Ishikawa (cell line): ENCODE results near the gene KCNG2.
A peak's percentile ranks its signal among the peaks of the same experiment; 100 is the strongest.

ENCODE experiments used
- CEBPB ChIP-seq: IDR thresholded peaks from 2 replicates; pipeline ENCODE4 v1.6.1; 2012
- CREB1 ChIP-seq: IDR thresholded peaks from 2 replicates; pipeline ENCODE4 v1.6.1; 2012; ENCODE audit warnings: low read depth
- EGR1 ChIP-seq: IDR thresholded peaks from 2 replicates; pipeline ENCODE4 v1.6.1; 2012
- EP300 ChIP-seq: IDR thresholded peaks from 2 replicates; pipeline ENCODE4 v1.6.1; 2012; ENCODE audit warnings: borderline replicate concordance
- FOXM1 ChIP-seq: IDR thresholded peaks from 2 replicates; pipeline ENCODE4 v1.6.1; 2012; ENCODE audit warnings: low read depth, borderline replicate concordance
- NFIC ChIP-seq: IDR thresholded peaks from 2 replicates; pipeline ENCODE4 v1.6.1; 2012
- RAD21 ChIP-seq: IDR thresholded peaks from 2 replicates; pipeline ENCODE4 v1.6.1; 2012; ENCODE audit warnings: low read depth
- TAF1 ChIP-seq: IDR thresholded peaks from 2 replicates; pipeline ENCODE4 v1.6.1; 2012; ENCODE audit warnings: low read depth, mild to moderate bottlenecking
- TCF12 ChIP-seq: IDR thresholded peaks from 2 replicates; pipeline ENCODE4 v1.6.1; 2012; ENCODE audit warnings: low read depth
- TEAD4 ChIP-seq: IDR thresholded peaks from 2 replicates; pipeline ENCODE4 v1.6.1; 2012
- USF1 ChIP-seq: IDR thresholded peaks from 2 replicates; pipeline ENCODE4 v1.6.1; 2012
- YY1 ChIP-seq: IDR thresholded peaks from 2 replicates; pipeline ENCODE4 v1.6.1; 2012; ENCODE audit warnings: low read depth
- ZBTB7A ChIP-seq: IDR thresholded peaks from 2 replicates; pipeline ENCODE4 v1.6.1; 2012; ENCODE audit warnings: low read depth
- TF ChIP-seq, protein P1 (sequence below): IDR thresholded peaks from 2 replicates; pipeline ENCODE4 v1.6.1; 2012
- TF ChIP-seq, protein P2 (sequence below): IDR thresholded peaks from 2 replicates; pipeline ENCODE4 v1.6.1; 2012; ENCODE audit warnings: low read depth, mild to moderate bottlenecking

Gene KCNG2

GRCh38 chr18:79855147-79855933, 57.6 kb downstream of the KCNG2 start:
- TF ChIP-seq EGR1 (no peak), TEAD4 (no peak), TAF1 (no peak), NFIC (no peak), CREB1 (no peak), TCF12 (no peak), USF1 (no peak), YY1 (no peak), EP300 (no peak), ZBTB7A (no peak), FOXM1 (no peak), CEBPB (no peak), RAD21 (no peak)
- TF ChIP-seq, protein P1, sequence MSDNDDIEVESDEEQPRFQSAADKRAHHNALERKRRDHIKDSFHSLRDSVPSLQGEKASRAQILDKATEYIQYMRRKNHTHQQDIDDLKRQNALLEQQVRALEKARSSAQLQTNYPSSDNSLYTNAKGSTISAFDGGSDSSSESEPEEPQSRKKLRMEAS = no peak
- TF ChIP-seq, protein P2, sequence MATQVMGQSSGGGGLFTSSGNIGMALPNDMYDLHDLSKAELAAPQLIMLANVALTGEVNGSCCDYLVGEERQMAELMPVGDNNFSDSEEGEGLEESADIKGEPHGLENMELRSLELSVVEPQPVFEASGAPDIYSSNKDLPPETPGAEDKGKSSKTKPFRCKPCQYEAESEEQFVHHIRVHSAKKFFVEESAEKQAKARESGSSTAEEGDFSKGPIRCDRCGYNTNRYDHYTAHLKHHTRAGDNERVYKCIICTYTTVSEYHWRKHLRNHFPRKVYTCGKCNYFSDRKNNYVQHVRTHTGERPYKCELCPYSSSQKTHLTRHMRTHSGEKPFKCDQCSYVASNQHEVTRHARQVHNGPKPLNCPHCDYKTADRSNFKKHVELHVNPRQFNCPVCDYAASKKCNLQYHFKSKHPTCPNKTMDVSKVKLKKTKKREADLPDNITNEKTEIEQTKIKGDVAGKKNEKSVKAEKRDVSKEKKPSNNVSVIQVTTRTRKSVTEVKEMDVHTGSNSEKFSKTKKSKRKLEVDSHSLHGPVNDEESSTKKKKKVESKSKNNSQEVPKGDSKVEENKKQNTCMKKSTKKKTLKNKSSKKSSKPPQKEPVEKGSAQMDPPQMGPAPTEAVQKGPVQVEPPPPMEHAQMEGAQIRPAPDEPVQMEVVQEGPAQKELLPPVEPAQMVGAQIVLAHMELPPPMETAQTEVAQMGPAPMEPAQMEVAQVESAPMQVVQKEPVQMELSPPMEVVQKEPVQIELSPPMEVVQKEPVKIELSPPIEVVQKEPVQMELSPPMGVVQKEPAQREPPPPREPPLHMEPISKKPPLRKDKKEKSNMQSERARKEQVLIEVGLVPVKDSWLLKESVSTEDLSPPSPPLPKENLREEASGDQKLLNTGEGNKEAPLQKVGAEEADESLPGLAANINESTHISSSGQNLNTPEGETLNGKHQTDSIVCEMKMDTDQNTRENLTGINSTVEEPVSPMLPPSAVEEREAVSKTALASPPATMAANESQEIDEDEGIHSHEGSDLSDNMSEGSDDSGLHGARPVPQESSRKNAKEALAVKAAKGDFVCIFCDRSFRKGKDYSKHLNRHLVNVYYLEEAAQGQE = no peak

GRCh38 chr18:79856119-79857007, 58.6 kb downstream of the KCNG2 start:
- TF ChIP-seq ZBTB7A (peak; percentile 55; the same call in 1 of the 2 replicates), TAF1 (peak; percentile 28; the same call in 1 of the 2 replicates), RAD21 (no peak), TCF12 (no peak)

- TF ChIP-seq TCF12 (no peak), YY1 (no peak), TEAD4 (no peak), NFIC (no peak), USF1 (peak; percentile 70), TAF1 (no peak)
- TF ChIP-seq, protein P1 = peak; percentile 52; the same call in 1 of the 2 replicates
Observed at GRCh38 chr18:79857082-79857671, 59.4 kb downstream of the KCNG2 start.

GRCh38 chr18:79859314-79859713, 61.6 kb downstream of the KCNG2 start:
- TF ChIP-seq, protein P2 = no peak
- TF ChIP-seq RAD21 (no peak), EGR1 (no peak), EP300 (no peak), CEBPB (no peak), YY1 (no peak)
- TF ChIP-seq, protein P1 = no peak

GRCh38 chr18:79861687-79862086, 63.9 kb downstream of the KCNG2 start:
- TF ChIP-seq USF1 (no peak), ZBTB7A (no peak), TCF12 (no peak), TEAD4 (no peak), YY1 (no peak), CEBPB (no peak)
- TF ChIP-seq, protein P2 = no peak
